Measurements from ENCODE around the gene CAV2.
"Not testable (repeated sequence)": the region's sequence is repeated elsewhere in the genome, so short reads cannot be mapped to it uniquely, and the experiment has no call there.

The CAV2 gene

DNA sequence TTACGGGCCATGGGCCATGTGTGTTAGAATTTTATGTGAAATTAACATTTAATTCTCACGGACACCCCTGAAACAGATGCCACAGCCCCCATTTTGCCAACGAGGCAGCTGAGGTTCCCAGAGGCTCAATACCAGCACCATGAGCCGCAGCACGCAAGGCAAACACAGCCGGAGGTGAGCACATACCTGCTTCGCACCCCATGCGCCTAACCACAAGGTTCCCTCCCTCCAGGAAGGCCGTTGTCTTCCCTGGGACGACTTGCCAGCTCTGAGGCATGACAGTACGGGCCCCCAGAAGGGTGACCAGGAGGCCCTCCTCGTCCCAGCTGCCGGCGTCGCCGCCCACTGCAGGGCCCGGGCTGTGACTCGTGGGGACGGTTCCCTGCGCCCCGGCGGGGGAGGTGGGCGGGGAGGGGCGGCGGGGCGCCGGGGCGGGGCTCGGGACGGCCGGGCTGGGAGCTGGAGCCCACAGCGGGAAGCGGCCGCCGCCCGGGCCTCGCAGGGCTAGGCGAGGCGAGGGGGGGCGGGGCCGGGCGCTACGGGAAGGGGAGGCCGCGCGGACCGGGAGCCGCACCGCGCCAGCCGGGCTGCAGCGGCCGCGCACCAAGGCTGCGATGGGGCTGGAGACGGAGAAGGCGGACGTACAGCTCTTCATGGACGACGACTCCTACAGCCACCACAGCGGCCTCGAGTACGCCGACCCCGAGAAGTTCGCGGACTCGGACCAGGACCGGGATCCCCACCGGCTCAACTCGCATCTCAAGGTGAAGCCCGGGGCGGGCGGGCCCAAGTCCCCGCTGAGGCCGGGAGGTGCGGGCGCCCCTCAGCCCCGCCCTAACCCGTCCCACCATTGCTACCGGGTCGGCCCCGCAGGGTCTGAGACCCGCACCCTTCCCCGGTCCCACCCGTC, at the start of gene CAV2:
TSS of gene CAV2 (plus strand) at position 571 of the 910 bp plus-strand sequence. CDS start at position 615, 44 bp downstream.
- DNase-seq: peak; percentile 68

DNA sequence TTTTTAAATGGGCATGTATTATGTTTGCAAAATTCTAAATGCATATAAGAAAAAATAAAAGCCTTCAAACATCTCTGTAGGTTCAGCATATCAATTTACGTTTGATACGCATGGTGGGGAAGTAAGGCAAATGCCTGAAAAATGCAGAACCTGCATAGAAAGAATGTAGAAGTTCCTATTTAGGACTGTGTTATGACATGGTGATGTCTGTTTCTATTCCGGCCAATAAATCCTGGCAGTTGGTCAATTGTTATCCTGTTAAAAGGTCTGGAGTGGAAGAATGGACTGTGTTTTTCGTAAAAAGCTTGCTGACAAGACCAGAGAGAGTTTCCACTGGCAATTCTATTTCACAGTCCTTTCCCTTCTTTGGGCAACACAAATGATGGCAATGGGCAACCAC, 49.6 kb upstream of the CAV2 start:
- DNase-seq: no peak

- no peak for DNase-seq
Observed at GRCh38 chr7:116451957-116452729, 47.4 kb upstream of the CAV2 start.

GRCh38 chr7:116454377-116454776, 45.2 kb upstream of the CAV2 start:
- no peak for DNase-seq

- no peak for DNase-seq
Observed at GRCh38 chr7:116455009-116455408, 44.5 kb upstream of the CAV2 start.

DNA sequence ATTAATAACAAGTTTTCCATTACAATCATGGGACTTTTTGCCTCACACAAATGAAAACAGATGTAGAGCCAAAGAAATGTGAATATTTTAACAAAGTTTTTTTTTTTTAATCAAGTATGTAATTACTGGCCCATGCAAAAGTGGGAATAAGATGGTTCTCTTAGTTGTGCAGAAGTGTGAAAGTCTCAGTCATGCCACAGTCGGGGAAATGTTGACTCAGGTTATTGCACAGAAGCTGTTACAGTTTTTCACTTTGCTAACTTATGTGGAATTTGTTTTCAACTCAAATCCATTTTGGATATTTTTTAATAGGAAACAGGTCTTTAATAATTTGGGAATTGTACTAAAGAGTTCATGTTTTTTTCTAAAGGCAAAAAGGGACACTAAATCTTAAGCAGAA, 44.0 kb upstream of the CAV2 start:
- DNase-seq: no peak

DNA sequence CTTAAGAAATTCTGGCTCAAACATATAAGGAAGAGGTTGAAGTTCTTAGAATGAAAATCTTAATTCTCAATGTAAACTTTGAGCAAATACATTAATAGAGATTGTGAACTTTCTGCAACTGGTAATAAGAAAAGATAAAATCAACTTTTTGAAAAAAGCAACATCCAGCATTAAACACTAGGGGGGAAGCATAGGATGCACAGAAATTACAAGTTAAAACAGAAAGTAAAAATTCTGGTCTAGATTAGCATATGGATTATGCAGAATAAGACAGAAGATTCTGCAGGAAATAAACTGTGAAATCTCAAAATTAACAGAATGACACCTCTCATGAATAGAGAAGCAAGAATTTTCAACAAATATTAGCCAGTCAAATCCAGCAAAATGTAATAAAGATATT, 38.0 kb upstream of the CAV2 start:
- no peak for DNase-seq

- no peak for DNase-seq
Observed at GRCh38 chr7:116463956-116464355, 35.6 kb upstream of the CAV2 start.

- DNase-seq: no peak
Observed at GRCh38 chr7:116464375-116464774, 35.2 kb upstream of the CAV2 start.

- no peak for DNase-seq
Observed at GRCh38 chr7:116465125-116465524, 34.4 kb upstream of the CAV2 start.

DNA sequence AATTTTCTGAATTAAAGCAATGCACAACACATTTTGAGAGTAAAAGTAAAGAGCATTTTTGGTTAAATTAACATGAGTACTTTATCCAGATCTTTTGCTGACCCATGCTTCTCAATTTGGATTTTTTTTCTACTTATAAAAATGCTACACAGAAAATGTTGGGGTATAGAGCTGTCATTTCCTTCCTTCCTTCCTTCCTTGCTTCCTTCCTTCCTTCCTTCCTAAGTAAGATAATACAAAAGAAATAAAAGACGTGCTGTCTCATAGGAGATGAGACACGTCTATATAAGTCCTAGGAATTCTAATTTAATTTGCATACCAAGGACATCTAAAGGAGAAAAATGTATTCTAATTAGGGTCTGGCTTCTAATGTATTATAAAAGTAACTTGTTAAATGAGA, 31.0 kb upstream of the CAV2 start:
- DNase-seq: no peak

DNA sequence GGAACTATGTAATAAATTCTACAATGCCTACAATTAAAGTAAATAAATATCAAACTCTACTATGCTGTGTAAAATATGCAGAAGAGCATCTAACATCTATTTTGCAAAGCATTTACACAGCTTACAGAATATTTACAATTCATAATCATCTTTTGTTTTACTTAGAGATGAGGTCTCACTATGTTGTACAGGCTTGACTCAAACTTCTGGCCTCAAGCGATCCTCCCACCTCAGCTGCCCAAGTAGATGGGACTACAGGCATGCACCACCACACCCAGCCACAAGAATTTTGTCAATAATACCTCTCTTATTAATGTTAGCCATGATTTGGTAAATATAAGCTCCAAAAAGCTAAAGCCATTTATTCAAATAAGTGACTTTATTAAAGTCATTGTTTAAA, 21.9 kb upstream of the CAV2 start:
- DNase-seq: no peak

DNA sequence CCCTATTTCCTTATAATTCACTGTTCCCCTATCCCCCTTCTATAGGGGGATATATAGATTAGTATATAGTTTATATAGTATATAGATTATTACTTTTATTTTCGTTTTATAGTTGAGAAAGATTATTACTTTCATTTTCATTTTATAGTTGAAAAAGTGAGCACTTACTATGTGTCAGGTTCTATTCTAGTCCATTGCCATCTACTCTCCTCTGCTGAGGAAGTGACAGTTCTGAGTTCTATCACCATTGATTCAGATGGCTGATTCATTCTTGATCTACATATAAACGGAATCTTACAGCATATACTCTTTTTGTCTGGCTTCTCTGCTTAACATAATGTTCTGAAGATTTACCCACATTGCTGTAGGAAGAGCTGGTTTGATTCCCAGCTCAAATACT, 20.7 kb upstream of the CAV2 start:
- DNase-seq: no peak

DNA sequence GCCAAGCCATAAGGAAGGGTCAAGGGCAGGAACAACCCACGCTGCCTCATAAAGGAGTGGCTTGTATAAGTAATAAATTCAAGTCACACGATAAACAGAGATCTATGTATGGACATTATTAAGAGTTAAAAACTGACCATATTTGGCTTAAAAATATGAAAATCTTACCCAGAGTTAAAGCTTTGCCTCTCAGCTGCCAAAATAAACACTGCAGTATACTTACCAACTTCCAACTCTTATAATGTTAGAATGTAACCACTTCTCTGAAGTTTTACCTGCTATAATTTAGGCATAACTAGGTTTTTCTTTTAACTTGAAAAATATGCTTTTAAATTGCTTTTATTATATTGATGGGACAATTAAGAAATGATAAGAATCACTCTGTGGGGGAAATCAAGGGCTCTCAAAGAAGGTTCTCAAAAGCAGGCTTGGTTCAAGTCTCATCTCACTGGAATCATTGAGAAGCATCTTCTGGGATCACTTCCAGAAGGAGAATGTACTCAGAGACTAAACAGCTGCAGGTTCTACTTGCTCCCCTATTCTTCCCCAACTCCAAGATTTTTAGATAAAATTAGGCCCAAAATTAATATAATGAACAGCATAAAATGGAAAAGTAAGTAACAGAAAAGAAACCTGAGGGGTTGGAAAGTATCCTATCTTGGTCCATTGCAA, 16.1 kb upstream of the CAV2 start:
- DNase-seq: no peak

DNA sequence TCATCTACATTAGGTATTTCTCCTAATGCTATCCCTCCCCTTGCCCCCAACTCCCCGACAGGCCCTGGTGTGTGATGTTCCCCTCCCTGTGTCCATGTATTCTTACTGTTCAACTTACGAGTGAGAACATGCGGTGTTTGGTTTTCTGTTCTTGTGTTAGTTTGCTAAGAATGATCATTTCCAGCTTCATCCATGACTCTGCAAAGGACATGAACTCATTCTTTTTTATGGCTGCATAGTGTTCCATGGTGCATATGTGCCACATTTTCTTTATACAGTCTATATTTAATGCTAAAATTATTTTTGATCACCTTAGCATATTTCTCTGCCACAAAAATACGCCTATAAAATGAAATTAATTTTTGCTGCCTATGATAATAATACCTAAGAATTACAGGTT, 15.1 kb upstream of the CAV2 start:
- DNase-seq: not testable (repeated sequence)

GRCh38 chr7:116487907-116488521, 11.5 kb upstream of the CAV2 start:
- no peak for DNase-seq

DNA sequence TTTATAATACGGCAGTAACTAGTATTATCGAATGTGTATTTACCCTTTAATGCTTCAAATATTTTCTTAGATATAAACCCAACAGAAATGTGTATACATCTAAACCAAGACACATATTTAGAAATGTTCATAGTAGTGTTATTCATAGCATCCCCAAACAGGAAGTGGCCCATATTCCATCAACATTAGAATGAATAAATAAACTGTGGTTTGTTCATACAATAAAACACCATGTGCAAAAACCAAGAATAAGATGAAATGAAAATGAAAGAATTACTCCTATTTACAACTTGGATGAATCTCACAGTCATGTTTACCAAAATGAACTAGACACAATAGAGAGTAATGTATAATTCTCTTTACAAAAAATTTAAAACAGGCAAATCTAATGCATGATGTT, 9.2 kb upstream of the CAV2 start:
- DNase-seq: no peak

DNA sequence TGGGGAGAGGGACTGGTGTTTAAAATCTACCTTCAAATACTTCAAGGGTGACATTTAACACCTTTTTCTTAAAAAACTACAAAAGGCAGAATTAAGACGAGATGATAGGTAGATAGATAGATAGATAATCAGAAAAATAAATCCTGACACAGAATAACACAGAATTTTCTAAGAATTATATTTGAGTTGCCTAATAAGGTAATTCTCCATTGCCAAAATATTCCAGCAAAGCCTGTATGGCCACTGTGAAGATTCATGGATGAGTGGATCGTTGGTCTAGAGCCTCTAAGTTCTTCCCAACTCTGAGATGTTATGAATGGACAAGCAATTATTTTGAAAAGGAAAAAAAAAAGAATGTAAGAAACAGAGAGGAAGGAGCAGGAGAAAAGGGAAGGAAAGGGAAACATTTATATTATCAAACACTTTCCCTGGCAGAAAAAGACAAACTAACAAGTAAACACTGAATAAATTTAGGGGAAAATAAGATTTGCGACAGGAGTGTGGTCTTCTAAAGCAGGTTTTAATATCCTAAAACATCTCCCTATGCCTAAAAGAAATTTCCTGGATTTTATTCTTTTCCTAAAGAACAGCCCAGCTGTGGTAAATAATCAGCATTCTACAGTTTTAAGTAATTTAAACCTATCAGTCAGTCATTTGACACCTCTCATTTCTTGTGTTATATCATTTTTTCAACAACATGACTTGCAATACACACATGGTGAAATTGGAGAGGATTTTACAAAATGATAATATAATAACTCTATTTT, 7.5 kb upstream of the CAV2 start:
- no peak for DNase-seq

GRCh38 chr7:116492654-116493109, 6.9 kb upstream of the CAV2 start:
- no peak for DNase-seq

DNA sequence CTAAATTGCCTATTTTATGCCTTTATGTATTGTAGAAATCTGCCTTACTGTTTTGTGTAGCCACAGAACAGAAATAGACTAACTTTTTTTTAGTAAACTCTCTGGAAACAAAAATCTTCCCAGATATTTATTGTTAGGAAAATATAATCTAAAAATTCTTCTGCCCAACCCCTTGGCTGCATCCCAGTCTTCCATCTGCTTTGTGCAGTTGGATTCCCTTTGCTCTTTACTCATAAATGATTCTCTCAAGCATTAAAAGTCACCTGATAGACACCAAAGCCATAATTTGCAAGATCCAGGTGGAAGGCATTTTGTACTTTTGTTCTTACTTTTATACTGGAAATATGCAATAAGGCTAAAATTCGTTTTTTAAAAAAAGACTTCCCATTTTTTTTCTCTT, 6.1 kb upstream of the CAV2 start:
- no peak for DNase-seq

GRCh38 chr7:116494472-116494871, 5.1 kb upstream of the CAV2 start:
- no peak for DNase-seq

DNA sequence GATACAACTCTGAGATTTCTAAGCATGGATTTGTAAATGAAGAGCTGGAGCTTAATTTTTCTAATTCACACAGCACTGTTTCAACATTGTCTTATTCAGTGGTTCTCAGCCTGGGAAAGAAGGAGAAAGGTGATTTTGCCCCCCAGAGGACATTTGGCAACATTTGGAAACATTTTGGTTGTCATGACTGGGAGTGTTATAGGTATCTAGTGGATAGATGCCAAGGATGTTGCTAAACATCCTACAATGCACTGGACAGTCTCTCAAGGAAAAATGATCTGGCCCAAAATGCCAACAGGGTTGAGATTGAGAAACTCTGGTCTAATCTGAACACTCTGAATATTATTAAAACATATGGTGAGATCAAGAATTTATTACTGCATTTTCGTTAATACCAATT, 3.8 kb upstream of the CAV2 start:
- no peak for DNase-seq
